Measurements from ENCODE around the gene PIK3CG. TPM values are rescaled to one million over a fixed set of nuclear protein-coding genes. Genes with fewer than 3 reads are reported as not detected.
"Not testable (repeated sequence)": the region's sequence is repeated elsewhere in the genome, so short reads cannot be mapped to it uniquely, and the experiment has no call there.

Gene PIK3CG
- total and polyA plus RNA-seq, 9 donors = 2.0 to 4.3 (median 2.5) TPM

DNA sequence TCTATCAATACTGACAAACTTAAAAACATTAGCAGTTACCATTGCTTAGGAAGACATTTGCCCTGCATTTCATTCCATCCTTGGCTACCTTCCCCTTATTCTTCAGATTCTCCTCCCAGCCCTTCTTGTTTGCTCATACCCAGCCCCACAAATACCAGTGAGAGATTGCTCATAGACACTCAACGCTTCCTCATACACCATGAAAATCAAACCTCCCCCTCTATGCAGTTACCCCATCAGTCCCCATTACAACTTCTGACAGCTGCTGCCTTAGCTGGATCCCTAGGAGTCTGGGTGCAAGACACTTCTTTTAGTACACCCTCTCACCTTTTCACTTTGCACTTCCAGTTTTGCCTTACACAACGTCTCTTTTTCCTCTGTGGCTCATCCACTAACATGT is 28.3 kb upstream of the PIK3CG start:
- Histone ChIP-seq H3K27me3 (ENCODE audit: control insufficient read depth, insufficient read depth, low read length) (no peaks in the 10 kb centered on the region), H3K4me3 (ENCODE audit: low read length) (no peak overlapping the region), H3K9me3 (replicated peaks; ENCODE audit: control insufficient read depth, low read depth, low read length) (no peaks in the 10 kb centered on the region), H3K4me1 (ENCODE audit: control insufficient read depth, insufficient read depth, low read length) (no peaks in the 10 kb centered on the region), H3K36me3 (ENCODE audit: control insufficient read depth, insufficient read depth, low read length) (no peaks in the 10 kb centered on the region), H3K27ac (ENCODE audit: low read length) (no peak overlapping the region)
- DNase-seq = no peak
- 70% methylated on average over 2 of the region's 2 CpGs for WGBS (ENCODE audit: insufficient coverage)

GRCh38 chr7:106839511-106839910 is 25.6 kb upstream of the PIK3CG start:
- WGBS (ENCODE audit: insufficient coverage) = no CpG with 5 or more reads among the region's 2 CpGs
- no peak for DNase-seq

DNA sequence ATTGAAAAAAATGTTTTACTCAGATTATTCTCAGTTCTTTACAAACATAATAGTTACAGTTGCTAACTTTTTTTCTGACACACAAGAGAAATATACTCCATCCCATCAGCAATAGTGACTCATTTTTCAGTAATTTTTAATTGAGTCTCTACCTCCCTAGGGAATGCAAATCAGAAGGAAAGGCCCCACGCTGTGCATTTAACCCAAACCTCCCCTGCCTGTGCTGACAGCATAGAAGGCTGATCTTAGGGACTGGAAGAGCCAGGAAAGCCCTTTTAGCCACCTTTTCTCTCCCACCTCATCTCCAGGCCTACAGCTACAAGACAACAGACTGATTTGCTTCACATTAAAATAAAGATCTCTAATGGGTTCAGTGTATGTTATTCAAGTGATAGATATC is 24.7 kb upstream of the PIK3CG start:
- no peak for DNase-seq
- Histone ChIP-seq H3K4me1 (ENCODE audit: control insufficient read depth, insufficient read depth, low read length) (no peaks in the 10 kb centered on the region), H3K27me3 (ENCODE audit: control insufficient read depth, insufficient read depth, low read length) (no peaks in the 10 kb centered on the region), H3K4me3 (ENCODE audit: low read length) (no peak overlapping the region), H3K27ac (ENCODE audit: low read length) (no peak overlapping the region), H3K36me3 (ENCODE audit: control insufficient read depth, insufficient read depth, low read length) (no peaks in the 10 kb centered on the region), H3K9me3 (replicated peaks; ENCODE audit: control insufficient read depth, low read depth, low read length) (no peaks in the 10 kb centered on the region)
- WGBS (ENCODE audit: insufficient coverage) = 43% methylated on average over 1 of the region's 1 CpG

More at GRCh38 chr7:106839511-106839910, 25.6 kb upstream of the PIK3CG start:
- Histone ChIP-seq H3K4me3 (ENCODE audit: low read length) (no peak overlapping the region), H3K9me3 (replicated peaks; ENCODE audit: control insufficient read depth, low read depth, low read length) (no peaks in the 10 kb centered on the region), H3K36me3 (ENCODE audit: control insufficient read depth, insufficient read depth, low read length) (no peaks in the 10 kb centered on the region), H3K4me1 (ENCODE audit: control insufficient read depth, insufficient read depth, low read length) (no peaks in the 10 kb centered on the region), H3K27ac (ENCODE audit: low read length) (no peak overlapping the region), H3K27me3 (ENCODE audit: control insufficient read depth, insufficient read depth, low read length) (no peaks in the 10 kb centered on the region)

DNA sequence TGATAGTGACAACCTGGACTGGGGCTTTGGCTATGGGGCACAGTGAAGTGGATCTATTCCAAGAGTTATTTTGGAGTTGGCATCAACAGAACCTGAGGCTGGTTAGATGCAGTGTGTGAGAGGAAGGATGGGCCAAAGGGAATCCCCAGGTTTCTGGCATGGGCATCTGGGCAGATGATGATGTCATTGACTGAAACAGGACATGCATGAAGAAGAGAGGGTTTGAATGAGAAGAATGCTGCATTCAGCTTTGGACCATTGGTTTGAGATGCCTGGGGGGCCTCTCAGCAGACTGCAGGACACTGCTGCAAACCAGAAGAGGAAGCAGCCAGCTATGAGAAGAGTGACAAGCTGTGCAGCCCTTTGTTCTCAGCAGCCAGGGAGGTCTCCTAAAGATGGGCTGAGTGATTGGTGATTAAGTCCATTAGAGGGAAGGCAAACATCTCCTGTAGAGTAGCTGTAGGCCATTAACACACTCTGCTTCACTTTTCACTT is 23.1 kb upstream of the PIK3CG start:
- H3K4me1 ChIP-seq (ENCODE audit: control insufficient read depth, insufficient read depth, low read length) = no peaks in the 10 kb centered on the region
- no peaks in the 10 kb centered on the region for H3K9me3 ChIP-seq (replicated peaks; ENCODE audit: control insufficient read depth, low read depth, low read length)
- no peak overlapping the region for H3K4me3 ChIP-seq (ENCODE audit: low read length)
- H3K27ac ChIP-seq (ENCODE audit: low read length) = no peak overlapping the region
- no peaks in the 10 kb centered on the region for H3K36me3 ChIP-seq (ENCODE audit: control insufficient read depth, insufficient read depth, low read length)
- DNase-seq = no peak
- H3K27me3 ChIP-seq (ENCODE audit: control insufficient read depth, insufficient read depth, low read length) = no peaks in the 10 kb centered on the region

- Histone ChIP-seq H3K4me3 (ENCODE audit: low read length) (no peak overlapping the region), H3K4me1 (ENCODE audit: control insufficient read depth, insufficient read depth, low read length) (no peaks in the 10 kb centered on the region), H3K27me3 (ENCODE audit: control insufficient read depth, insufficient read depth, low read length) (no peaks in the 10 kb centered on the region), H3K9me3 (replicated peaks; ENCODE audit: control insufficient read depth, low read depth, low read length) (no peaks in the 10 kb centered on the region), H3K27ac (ENCODE audit: low read length) (no peak overlapping the region), H3K36me3 (ENCODE audit: control insufficient read depth, insufficient read depth, low read length) (no peaks in the 10 kb centered on the region)
- WGBS (ENCODE audit: insufficient coverage) = 11% methylated on average over 5 of the region's 11 CpGs
- DNase-seq = no peak
Measured at GRCh38 chr7:106844279-106844997, 20.6 kb upstream of the PIK3CG start.

DNA sequence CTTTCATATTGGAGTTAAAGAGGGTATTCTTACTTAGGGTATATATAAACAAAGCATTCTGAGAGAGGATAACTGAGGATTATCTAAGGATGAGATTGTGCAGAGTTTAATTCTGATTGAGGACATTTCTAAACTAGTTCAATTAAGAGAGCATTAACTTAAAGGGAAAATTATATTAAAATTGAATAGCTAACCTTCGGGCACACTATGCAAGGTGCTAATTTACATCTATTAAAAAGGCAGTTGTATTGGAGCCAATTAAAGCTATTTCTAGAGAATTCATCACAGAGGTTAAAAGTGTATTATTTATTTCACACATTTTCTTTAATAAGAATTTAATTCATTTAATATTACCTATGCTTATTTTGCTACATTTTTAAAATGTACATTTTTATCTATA is 17.0 kb upstream of the PIK3CG start:
- Histone ChIP-seq H3K27ac (ENCODE audit: low read length) (no peak overlapping the region), H3K36me3 (ENCODE audit: control insufficient read depth, insufficient read depth, low read length) (no peaks in the 10 kb centered on the region), H3K27me3 (ENCODE audit: control insufficient read depth, insufficient read depth, low read length) (no peaks in the 10 kb centered on the region), H3K9me3 (replicated peaks; ENCODE audit: control insufficient read depth, low read depth, low read length) (no peaks in the 10 kb centered on the region), H3K4me3 (ENCODE audit: low read length) (no peak overlapping the region), H3K4me1 (ENCODE audit: control insufficient read depth, insufficient read depth, low read length) (no peaks in the 10 kb centered on the region)
- WGBS (ENCODE audit: insufficient coverage) = no CpG with 5 or more reads among the region's 1 CpG
- no peak for DNase-seq

GRCh38 chr7:106848851-106849442 is 16.1 kb upstream of the PIK3CG start:
- Histone ChIP-seq H3K27me3 (ENCODE audit: control insufficient read depth, insufficient read depth, low read length) (no peaks in the 10 kb centered on the region), H3K9me3 (replicated peaks; ENCODE audit: control insufficient read depth, low read depth, low read length) (no peaks in the 10 kb centered on the region), H3K4me1 (ENCODE audit: control insufficient read depth, insufficient read depth, low read length) (no peaks in the 10 kb centered on the region), H3K27ac (ENCODE audit: low read length) (no peak overlapping the region), H3K36me3 (ENCODE audit: control insufficient read depth, insufficient read depth, low read length) (no peaks in the 10 kb centered on the region), H3K4me3 (ENCODE audit: low read length) (no peak overlapping the region)
- no CpG with 5 or more reads among the region's 1 CpG for WGBS (ENCODE audit: insufficient coverage)
- no peak for DNase-seq

- not testable (repeated sequence) for H3K4me3 ChIP-seq (ENCODE audit: low read length); H3K36me3 ChIP-seq (ENCODE audit: control insufficient read depth, insufficient read depth, low read length); DNase-seq; H3K27ac ChIP-seq (ENCODE audit: low read length); H3K4me1 ChIP-seq (ENCODE audit: control insufficient read depth, insufficient read depth, low read length); H3K9me3 ChIP-seq (replicated peaks; ENCODE audit: control insufficient read depth, low read depth, low read length); H3K27me3 ChIP-seq (ENCODE audit: control insufficient read depth, insufficient read depth, low read length)
- WGBS (ENCODE audit: insufficient coverage) = 96% methylated on average over 4 of the region's 7 CpGs
Measured at GRCh38 chr7:106851632-106852031, 13.4 kb upstream of the PIK3CG start.

- Histone ChIP-seq H3K27ac (ENCODE audit: low read length) (no peak overlapping the region), H3K27me3 (ENCODE audit: control insufficient read depth, insufficient read depth, low read length) (no peaks in the 10 kb centered on the region), H3K4me1 (ENCODE audit: control insufficient read depth, insufficient read depth, low read length) (no peaks in the 10 kb centered on the region), H3K36me3 (ENCODE audit: control insufficient read depth, insufficient read depth, low read length) (no peaks in the 10 kb centered on the region), H3K4me3 (ENCODE audit: low read length) (no peak overlapping the region), H3K9me3 (replicated peaks; ENCODE audit: control insufficient read depth, low read depth, low read length) (no peaks in the 10 kb centered on the region)
- 94% methylated on average over 4 of the region's 9 CpGs for WGBS (ENCODE audit: insufficient coverage)
- no peak for DNase-seq
Measured at GRCh38 chr7:106853250-106853908, 11.7 kb upstream of the PIK3CG start.

- Histone ChIP-seq H3K9me3 (replicated peaks; ENCODE audit: control insufficient read depth, low read depth, low read length) (no peaks in the 10 kb centered on the region), H3K27me3 (ENCODE audit: control insufficient read depth, insufficient read depth, low read length) (no peaks in the 10 kb centered on the region), H3K36me3 (ENCODE audit: control insufficient read depth, insufficient read depth, low read length) (no peaks in the 10 kb centered on the region), H3K4me3 (ENCODE audit: low read length) (no peak overlapping the region), H3K27ac (ENCODE audit: low read length) (no peak overlapping the region), H3K4me1 (ENCODE audit: control insufficient read depth, insufficient read depth, low read length) (peaks cover 8% of the 10 kb centered on the region)
- no peak for DNase-seq
- WGBS (ENCODE audit: insufficient coverage) = 100% methylated on average over 2 of the region's 6 CpGs
Measured at GRCh38 chr7:106855540-106856132, 9.4 kb upstream of the PIK3CG start.

Data from muscle of leg (tissue), 11 donors.